ENCODE results near the gene MRPS10. TPM values are rescaled to one million over a fixed set of nuclear protein-coding genes. Genes with fewer than 3 reads are reported as not detected.

MRPS10 gene
- total RNA-seq, 1 experiment from 2014 or later, result 62.1 TPM

DNA sequence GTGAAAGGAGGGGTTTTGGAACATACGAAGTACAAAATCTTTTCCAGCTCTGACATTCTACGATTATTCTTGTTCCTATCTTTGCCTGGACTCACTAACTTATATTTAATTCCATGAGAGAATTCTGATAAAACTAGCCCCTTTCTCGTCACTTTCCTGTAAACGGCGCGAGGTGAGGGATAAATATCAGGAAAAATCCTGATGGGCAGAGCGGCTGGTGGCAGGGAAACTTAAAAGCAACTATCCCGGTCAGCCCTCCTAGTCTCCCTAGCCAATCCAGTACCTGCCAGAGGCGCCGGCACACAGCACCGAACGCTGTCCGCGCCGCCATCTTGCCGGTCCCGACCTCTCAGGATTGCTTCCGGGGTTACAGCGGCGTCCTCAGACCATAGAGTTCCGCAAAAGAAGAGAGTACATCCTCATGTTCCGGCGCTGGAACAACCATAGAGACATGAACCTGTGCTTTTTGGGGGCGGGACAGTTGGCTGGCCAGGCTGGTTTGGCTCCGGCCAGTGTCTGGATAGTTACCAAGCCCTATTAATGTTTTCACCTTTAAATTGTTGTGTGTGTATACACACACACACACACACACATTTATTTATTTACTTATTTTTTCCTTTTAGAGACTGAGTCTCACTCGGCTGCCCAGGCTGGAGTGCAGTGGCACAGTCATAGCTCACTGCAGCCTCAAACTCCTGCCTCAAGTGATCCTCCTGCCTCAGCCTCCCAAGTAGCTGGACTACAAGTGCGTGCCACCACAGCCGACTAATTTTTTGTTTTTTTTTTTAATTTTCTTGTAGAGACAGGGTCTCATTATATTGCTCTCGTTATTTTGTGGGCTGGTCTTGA is at the start of gene MRPS10 (continued):
- TF ChIP-seq YY1 (IDR thresholded peaks at IDR 0.05; ENCODE audit: extremely low read depth, insufficient replicate concordance, low read depth, low read length) (peak; percentile 99), EZH2phosphoT487 (IDR thresholded peaks at IDR 0.05; ENCODE audit: borderline replicate concordance) (no peak), SRF (IDR thresholded peaks at IDR 0.05; ENCODE audit: low read depth) (0 out of 2 replicates have a peak, but pooled peaks have one; percentile 49), JUND (IDR thresholded peaks at IDR 0.05) (no peak), ZFX (IDR thresholded peaks at IDR 0.05) (no peak), ELF1 (IDR thresholded peaks at IDR 0.05; ENCODE audit: borderline replicate concordance, low read depth) (peak; percentile 61; the same call in 1 of the 2 replicates), SIN3A (IDR thresholded peaks at IDR 0.05; ENCODE audit: low read depth) (peak; percentile 84), CBX3 (IDR thresholded peaks at IDR 0.05; ENCODE audit: low read depth) (peak; percentile 91)

GRCh38 chr6:42266538-42266937 is 48.9 kb upstream of the MRPS10 start:
- ChIA-PET CTCF (no interaction called here), RAD21 (ENCODE audit: low non-redundant PET in 1 of 2, low total read pairs in 2 of 2, uncharacterized antibody in 2 of 2, unreplicated experiment in 2 of 2) (no interaction called here), POLR2A (no interaction called here)
- no peak overlapping the region for H3K9ac ChIP-seq (ENCODE audit: low read length)
- no peaks in the 10 kb centered on the region for H4K20me1 ChIP-seq (ENCODE audit: insufficient read depth)
- no peak overlapping the region for H2AFZ ChIP-seq (ENCODE audit: low read depth, low read length, poor library complexity, severe bottlenecking)
- no peaks in the 10 kb centered on the region for H3K79me2 ChIP-seq (ENCODE audit: insufficient read depth, low read length)
- H3K9me3 ChIP-seq (ENCODE audit: control insufficient read depth in 1 of 2, insufficient read depth in 1 of 2, low read depth in 1 of 2, low read length in 2 of 2), result no peaks in the 10 kb centered on the region
- DNase-seq (ENCODE audit: low read depth, low spot score), result no peak
- H3K4me1 ChIP-seq (ENCODE audit: control insufficient read depth in 1 of 2, insufficient read depth in 2 of 2, low read length in 2 of 2), result no peaks in the 10 kb centered on the region
- TF ChIP-seq POLR2A (IDR thresholded peaks at IDR 0.05; ENCODE audit: borderline replicate concordance, extremely low read depth, insufficient read depth, insufficient read length) (no peak), FOSL1 (IDR thresholded peaks at IDR 0.05; ENCODE audit: low read depth) (no peak), ATF3 (IDR thresholded peaks at IDR 0.05) (no peak)
- no peaks in the 10 kb centered on the region for H3K9me2 ChIP-seq (ENCODE audit: insufficient read depth)
- intact Hi-C loops (cut with micrococcal nuclease), result no loop called here
- no peak overlapping the region for H3K4me3 ChIP-seq (replicated peaks in 1 of 2; ENCODE audit: low read depth in 1 of 2, low read length in 2 of 2)
- no peak for ATAC-seq
- no peaks in the 10 kb centered on the region for H3K27me3 ChIP-seq (ENCODE audit: insufficient read depth, low read length)
- H3K4me2 ChIP-seq (ENCODE audit: low read length), result no peak overlapping the region
- no TSS peak for BruUV-seq (replicated peaks)
- no peaks in the 10 kb centered on the region for H3K36me3 ChIP-seq (ENCODE audit: control insufficient read depth in 1 of 2, insufficient read depth in 2 of 2, low read length in 2 of 2)
- no peak overlapping the region for H3K27ac ChIP-seq (ENCODE audit: low read depth, low read length)
